Epithelial cell of proximal tubule (primary cell): ENCODE results near the gene MAPKAP1. TPM values are rescaled to one million over a fixed set of nuclear protein-coding genes. Genes with fewer than 3 reads are reported as not detected.
A peak's percentile ranks its signal among the peaks of the same experiment; 100 is the strongest.

Experiments
- DNase-seq: peaks from one replicate; pipeline ENCODE4 v3.0.0-alpha.2; 2011; ENCODE audit warnings: low read depth
- H3K4me3 ChIP-seq: 2 replicates; pipeline ENCODE4 v1.5.1; 2011; ENCODE audit warnings: low read depth, mild to moderate bottlenecking, low read length
- CTCF ChIP-seq: conservative IDR thresholded peaks from 2 replicates; pipeline ENCODE4 v1.5.1; 2012; ENCODE audit warnings: low read depth, mild to moderate bottlenecking, low read length
- total RNA-seq: library from RNA; depleted of rRNA; stranded (reverse); fragments of >200 nt; gene quantifications from 2 replicates; pipeline ENCODE4 v1.2.3, GENCODE V29; 2015

MAPKAP1 gene
- total RNA-seq, 1 donor from 2014 or later = 100 TPM

- no peak overlapping the region for H3K4me3 ChIP-seq
- no peak for DNase-seq
- TF ChIP-seq CTCF = no peak
Measured at GRCh38 chr9:125524583-125525355, 182.2 kb downstream of the MAPKAP1 start.

- no peak for DNase-seq
- TF ChIP-seq CTCF = no peak
- no peak overlapping the region for H3K4me3 ChIP-seq
Measured at GRCh38 chr9:125523681-125524080, 183.3 kb downstream of the MAPKAP1 start.

GRCh38 chr9:125522328-125522725, 184.7 kb downstream of the MAPKAP1 start:
- H3K4me3 ChIP-seq = no peak overlapping the region
- TF ChIP-seq CTCF = no peak
- DNase-seq = no peak

- TF ChIP-seq CTCF = no peak
- DNase-seq = peak; percentile 80
- no peak overlapping the region for H3K4me3 ChIP-seq
Measured at GRCh38 chr9:125521462-125522327, 185.3 kb downstream of the MAPKAP1 start.

- H3K4me3 ChIP-seq = no peak overlapping the region
- TF ChIP-seq CTCF = no peak
- no peak for DNase-seq
Measured at GRCh38 chr9:125519734-125520133, 187.3 kb downstream of the MAPKAP1 start.

GRCh38 chr9:125517577-125517976, 189.4 kb downstream of the MAPKAP1 start:
- DNase-seq = no peak
- H3K4me3 ChIP-seq = no peak overlapping the region
- TF ChIP-seq CTCF = no peak
